GM10847 (cell line): ENCODE measurements around the gene CHST9.

Experiments used
- POLR2A ChIP-seq: IDR thresholded peaks from 2 replicates; pipeline ENCODE4 v1.6.1; 2011; ENCODE audit not compliant: insufficient read length; ENCODE audit errors: extremely low read depth

The CHST9 gene

DNA sequence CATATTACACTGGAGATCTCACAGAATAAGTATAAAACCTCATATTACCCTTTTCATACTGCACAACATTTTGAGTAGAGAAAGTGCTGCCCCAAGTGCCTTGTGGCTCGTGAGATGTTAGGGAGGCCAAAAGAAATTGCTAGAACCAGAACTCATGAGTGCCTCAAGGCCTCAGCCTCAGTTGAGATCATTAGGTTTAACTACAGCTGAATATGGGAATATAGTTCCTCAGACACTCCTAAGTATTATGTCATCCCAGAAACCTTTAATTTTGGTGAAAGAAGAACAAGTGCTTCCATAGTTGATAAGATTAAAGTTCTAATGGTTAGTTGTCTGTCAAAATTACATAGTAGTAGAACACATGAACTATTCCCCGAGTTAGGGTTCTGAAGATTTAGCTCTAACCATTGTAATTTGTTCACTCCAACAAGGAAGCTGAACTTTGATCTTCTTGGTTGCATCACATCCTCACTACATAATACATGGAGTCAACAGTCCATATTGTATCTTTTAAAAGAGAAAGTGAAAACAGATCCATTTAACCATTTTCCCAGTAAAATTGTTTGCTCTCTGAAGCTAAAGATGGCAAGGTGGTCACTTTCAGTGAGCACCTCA is 310.0 kb downstream of the CHST9 start:
- no peak for TF ChIP-seq POLR2A

- TF ChIP-seq POLR2A: no peak
Observed at GRCh38 chr18:26874283-26874682, 310.8 kb downstream of the CHST9 start.

- TF ChIP-seq POLR2A: no peak
Observed at GRCh38 chr18:26869640-26870039, 315.5 kb downstream of the CHST9 start.

DNA sequence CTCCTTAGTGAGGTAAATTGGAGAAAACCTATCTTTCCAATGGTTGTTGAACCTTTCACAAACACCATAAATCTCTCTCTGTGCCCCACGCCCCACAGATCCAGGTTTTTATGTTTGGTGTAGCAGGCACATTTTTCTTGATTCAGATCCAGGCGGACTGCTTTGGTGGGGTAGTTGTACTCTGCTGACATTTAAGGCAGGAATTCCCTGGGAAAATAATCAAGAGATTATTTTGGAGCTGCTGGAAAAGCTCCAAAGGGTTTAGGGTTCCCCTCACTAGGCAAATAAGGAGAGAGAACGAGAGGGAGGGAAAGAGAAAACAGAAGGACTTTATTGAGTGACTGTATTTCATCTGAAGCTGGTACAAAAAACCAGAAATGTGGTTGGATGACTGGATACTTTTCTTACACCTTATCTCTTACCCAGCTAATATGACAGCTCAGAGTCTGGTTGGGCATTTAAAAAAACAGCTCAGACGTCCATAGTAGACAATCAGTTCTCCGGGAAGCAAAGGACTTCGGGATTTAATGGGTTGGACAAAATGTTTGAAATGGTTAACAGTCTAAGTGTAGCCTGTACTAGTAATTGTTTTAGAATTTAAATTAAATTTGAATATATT is 316.0 kb downstream of the CHST9 start:
- TF ChIP-seq POLR2A: no peak

- no peak for TF ChIP-seq POLR2A
Observed at GRCh38 chr18:26867471-26867870, 317.6 kb downstream of the CHST9 start.

DNA sequence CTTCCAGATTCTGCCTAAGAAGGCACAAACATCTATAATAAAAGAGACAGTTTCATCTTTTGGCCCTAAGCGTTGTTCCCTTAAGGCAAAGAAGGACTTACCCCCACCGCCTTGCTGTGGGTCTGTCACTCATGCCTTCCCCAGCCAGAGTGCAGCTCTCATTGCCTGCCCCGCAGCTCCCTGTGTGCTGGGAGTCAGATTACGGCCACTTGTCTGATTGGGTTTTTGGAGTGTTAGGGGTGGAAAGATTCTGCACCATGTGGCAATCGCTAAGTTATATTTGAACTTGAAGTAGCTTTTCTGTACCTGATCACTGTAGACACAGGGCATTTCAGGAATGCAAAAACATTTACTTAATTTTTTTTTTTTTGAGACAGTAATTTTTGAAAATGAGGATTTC is 319.6 kb downstream of the CHST9 start, which contains the start of gene AQP4:
Gene AQP4 (minus strand): TSS at position 151 of the 400 bp plus-strand sequence. CDS start 18 bp downstream, at position 133.
- no peak for TF ChIP-seq POLR2A

DNA sequence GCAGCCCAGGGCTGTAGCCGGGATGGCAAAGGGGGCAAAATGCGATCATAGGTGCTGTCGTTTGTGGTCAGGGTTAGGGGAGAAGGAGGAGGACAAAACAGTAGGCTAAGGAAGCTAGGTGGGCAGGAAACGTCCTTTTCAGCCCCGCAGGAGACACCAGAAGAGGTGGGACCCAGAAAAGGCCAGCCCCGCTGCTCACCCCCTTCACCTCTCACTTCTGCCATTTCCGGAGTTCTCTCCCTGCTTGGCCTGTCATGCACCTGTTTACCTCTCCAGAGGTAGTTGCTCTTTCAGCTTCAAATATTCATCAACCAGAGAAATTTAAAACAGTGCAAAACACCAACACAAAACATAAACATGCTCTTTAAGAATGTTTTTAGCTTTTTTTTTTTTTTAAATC is 320.4 kb downstream of the CHST9 start:
- no peak for TF ChIP-seq POLR2A

- no peak for TF ChIP-seq POLR2A
Observed at GRCh38 chr18:26863921-26864497, 321.1 kb downstream of the CHST9 start.

DNA sequence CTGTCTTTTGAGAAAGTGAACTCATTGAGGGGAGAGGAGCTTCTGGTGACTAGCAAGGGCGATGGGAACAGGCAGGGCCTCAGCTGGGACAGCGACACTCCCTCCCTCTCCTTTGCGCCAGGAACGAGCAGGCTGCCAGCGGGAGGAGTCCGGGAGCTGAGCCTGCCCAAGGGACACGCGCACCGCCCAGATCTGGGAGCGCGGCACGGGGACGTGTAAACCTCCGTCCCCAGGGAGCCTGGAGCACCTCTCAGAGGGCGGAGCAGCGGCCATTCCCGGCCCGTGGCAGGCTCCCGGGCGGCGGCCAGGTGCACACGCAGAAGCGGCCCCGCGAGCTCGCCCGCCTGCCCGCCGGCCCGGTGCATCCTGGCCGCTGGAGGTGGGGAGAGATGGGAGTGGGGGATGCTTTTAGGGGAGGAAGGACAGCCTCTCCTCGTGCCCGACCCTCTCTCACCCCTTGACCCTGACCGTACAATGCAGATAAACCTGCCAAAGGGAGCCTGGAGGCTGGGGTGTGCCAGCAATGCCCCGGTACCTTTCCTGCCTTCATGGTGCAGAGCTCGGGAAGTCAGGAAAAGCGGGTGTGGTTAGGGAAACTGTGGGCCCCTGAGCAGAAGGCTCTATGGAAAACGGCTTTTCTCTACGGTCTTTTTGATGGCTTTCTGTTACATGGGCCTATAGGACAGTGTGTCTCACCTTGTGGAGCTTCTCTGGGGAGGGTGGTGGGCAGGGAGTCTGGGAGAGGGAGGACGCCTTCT is 321.8 kb downstream of the CHST9 start:
- TF ChIP-seq POLR2A: no peak

DNA sequence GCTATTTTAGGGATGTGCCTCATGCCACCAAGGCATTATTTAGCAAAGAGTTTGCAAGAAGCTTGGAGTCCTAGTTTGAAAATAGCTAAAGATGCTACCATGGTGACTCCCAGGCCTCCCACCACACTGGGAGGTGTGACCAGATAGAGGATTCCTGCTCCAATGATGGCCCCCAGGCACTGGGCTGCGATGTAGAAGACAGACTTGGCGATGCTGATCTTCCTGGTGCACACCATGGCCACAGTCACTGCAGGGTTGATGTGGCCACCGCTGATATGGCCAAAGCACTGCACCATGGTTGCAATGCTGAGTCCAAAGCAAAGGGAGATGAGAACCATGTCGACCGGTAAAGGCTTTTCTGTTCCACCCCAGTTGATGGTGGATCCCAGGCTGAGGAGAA is 323.0 kb downstream of the CHST9 start:
- no peak for TF ChIP-seq POLR2A
